ENCODE results near the gene KIF2C. TPM values are rescaled to one million over a fixed set of nuclear protein-coding genes. Genes with fewer than 3 reads are reported as not detected.

Gene KIF2C
- total and polyA plus RNA-seq, 2 of the 4 experiments (the other 2 are of a cell fraction): 31.6 to 45.0 TPM

- Histone ChIP-seq H3K4me3 (ENCODE audit: insufficient read depth, low read depth, low read length) (peak within 1 kb of the TSS; percentile 40), H4K5ac (ENCODE audit: low read depth, low read length) (peak within 1 kb of the TSS; percentile 95), H3K9me1 (ENCODE audit: insufficient read depth, low read length) (peaks cover 34% of the 10 kb centered on the region), H3K18ac (ENCODE audit: low read depth, low read length) (peak within 1 kb of the TSS; percentile 96), H2BK20ac (ENCODE audit: low read depth, low read length) (peak within 1 kb of the TSS; percentile 95), H4K20me1 (ENCODE audit: insufficient read depth, low read length) (peaks cover 9% of the 10 kb centered on the region; the same call in 1 of the 2 replicates), H2BK5ac (ENCODE audit: low read depth, low read length, poor library complexity, severe bottlenecking) (peak within 1 kb of the TSS; percentile 99), H3K79me1 (ENCODE audit: low read depth in 1 of 2, low read length in 2 of 2) (peaks cover 17 to 67% of the 10 kb centered on the region in 2 experiments), H4K91ac (ENCODE audit: insufficient read depth, low read depth, low read length) (peak within 1 kb of the TSS; percentile 100), H4K8ac (ENCODE audit: low read depth in 2 of 2, low read length in 2 of 2) (peak within 1 kb of the TSS; percentile 94 to 99), H2AFZ (replicated peaks; ENCODE audit: low read length, poor library complexity) (peak within 1 kb of the TSS; percentile 74), H3K4ac (ENCODE audit: low read depth, low read length) (peak within 1 kb of the TSS; percentile 100), H2BK120ac (ENCODE audit: low read depth, low read length) (peak within 1 kb of the TSS; percentile 98), H3K36me3 (ENCODE audit: control insufficient read depth, insufficient read depth, low read length) (peaks cover 29% of the 10 kb centered on the region), H3K14ac (replicated peaks; ENCODE audit: low read depth, low read length) (peak within 1 kb of the TSS; percentile 98), H3K27ac (ENCODE audit: insufficient read depth, low read length) (peak within 1 kb of the TSS; percentile 86), H2AK9ac (replicated peaks; ENCODE audit: low read depth, low read length, poor library complexity) (peak within 1 kb of the TSS; percentile 99), H3K9me3 (ENCODE audit: control insufficient read depth, insufficient read depth, low read length) (no peaks in the 10 kb centered on the region), H3K4me1 (ENCODE audit: control insufficient read depth, insufficient read depth, low read length) (peaks cover 50% of the 10 kb centered on the region), H2AK5ac (ENCODE audit: low read depth, low read length) (peak within 1 kb of the TSS; percentile 100), H2BK15ac (ENCODE audit: low read depth, low read length) (peak within 1 kb of the TSS; percentile 98), H3K56ac (ENCODE audit: extremely low read depth, insufficient read depth, low read length) (peak within 1 kb of the TSS; percentile 96), H3K4me2 (ENCODE audit: low read depth, low read length) (peak within 1 kb of the TSS; percentile 86), H3K23ac (ENCODE audit: low read depth, low read length) (peak within 1 kb of the TSS; percentile 98), H3K27me3 (ENCODE audit: control insufficient read depth, insufficient read depth, low read length) (no peaks in the 10 kb centered on the region), H3K9ac (ENCODE audit: low read depth, low read length) (peak within 1 kb of the TSS; percentile 96)
- peak; percentile 64 for TF ChIP-seq POLR2A (IDR thresholded peaks at IDR 0.05; ENCODE audit: low read depth, low read length)
- TF ChIP-seq MAFK (IDR thresholded peaks at IDR 0.05; ENCODE audit: low read depth, low read length): no peak
- 15% methylated on average over 11 of the region's 23 CpGs; no CpG with 5 or more reads in 1 of the 2 experiments for WGBS, 2 experiments (ENCODE audit: extremely low coverage in 2 of 2, insufficient read length in 1 of 2)
- BruUV-seq (replicated peaks): TSS peak; percentile 26
- peak; percentile 52 for ATAC-seq (ENCODE audit: low read depth)
- DNase-seq: peak; percentile 91
- dilution Hi-C loops (cut with HindIII; ENCODE audit: low sequenced_read_pairs, unreplicated experiment) (no loop called here), intact Hi-C loops (cut with micrococcal nuclease) (loop anchor here (5.0 to 10.0 kb wide), 2 partner anchors 76 to 497 kb away; partner anchors contain the start of gene RNU5D-1), in situ Hi-C loops (cut with MboI; ENCODE audit: low sequenced_read_pairs) (no loop called here)
- ChIA-PET POLR2A (ENCODE audit: unreplicated experiment) (interaction anchor here (0.5 to 3.7 kb wide), 7 partner anchors 8 to 765 kb away, joined by 3 to 30 read pairs (median 3); partner anchors contain the start of genes PLK3 and RNU5D-1), CTCF (interaction anchor here (1.1 to 1.7 kb wide), 4 partner anchors 8 to 18 kb away, joined by 3 to 6 read pairs (median 5); partner anchors contain the start of gene PLK3)
Observed at GRCh38 chr1:44808063-44808937, 68.7 kb downstream of the KIF2C start, which contains the start of gene BTBD19. Gene BTBD19, plus strand, starts transcription at chr1:44808523. Its CDS starts 298 bp downstream, at chr1:44808821.

All from IMR-90 (cell line).